ENCODE results near the gene RPL13. TPM values are rescaled to one million over a fixed set of nuclear protein-coding genes. Genes with fewer than 3 reads are reported as not detected.

Gene RPL13
- total RNA-seq, 2 donors from 2014 or later, result 4,192 to 4,476 TPM

DNA sequence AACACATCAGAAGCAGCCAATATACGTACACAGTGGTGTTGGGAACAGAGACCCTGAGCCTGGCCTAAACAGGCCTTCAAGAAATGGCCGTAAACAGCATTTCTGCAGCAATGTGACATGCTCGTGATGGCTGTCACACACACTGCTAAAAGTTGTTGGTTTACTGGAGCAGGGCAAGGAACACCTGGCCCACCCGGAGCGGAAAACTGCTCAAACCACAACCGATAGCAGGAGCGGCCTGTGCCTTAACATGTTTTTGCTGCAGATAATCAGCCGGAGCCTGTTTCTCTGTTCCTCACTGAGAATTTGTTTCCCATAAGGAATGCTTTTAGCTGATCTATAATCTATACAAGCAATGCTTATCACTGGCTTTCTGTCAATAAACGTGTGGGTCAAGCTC, 47.0 kb downstream of the RPL13 start:
- Mint-ChIP-seq H3K4me3 (no peak overlapping the region), H3K27ac (no peak overlapping the region), H3K27me3 (no peaks in the 10 kb centered on the region), H3K36me3 (ENCODE audit: low read depth) (no peaks in the 10 kb centered on the region), H3K4me1 (peaks cover 8% of the 10 kb centered on the region)
- ATAC-seq (no peak), DNase-seq (no peak)
- no peaks in the 10 kb centered on the region for H3K9me3 ChIP-seq (ENCODE audit: control insufficient read depth, low read length, poor library complexity, severe bottlenecking)

DNA sequence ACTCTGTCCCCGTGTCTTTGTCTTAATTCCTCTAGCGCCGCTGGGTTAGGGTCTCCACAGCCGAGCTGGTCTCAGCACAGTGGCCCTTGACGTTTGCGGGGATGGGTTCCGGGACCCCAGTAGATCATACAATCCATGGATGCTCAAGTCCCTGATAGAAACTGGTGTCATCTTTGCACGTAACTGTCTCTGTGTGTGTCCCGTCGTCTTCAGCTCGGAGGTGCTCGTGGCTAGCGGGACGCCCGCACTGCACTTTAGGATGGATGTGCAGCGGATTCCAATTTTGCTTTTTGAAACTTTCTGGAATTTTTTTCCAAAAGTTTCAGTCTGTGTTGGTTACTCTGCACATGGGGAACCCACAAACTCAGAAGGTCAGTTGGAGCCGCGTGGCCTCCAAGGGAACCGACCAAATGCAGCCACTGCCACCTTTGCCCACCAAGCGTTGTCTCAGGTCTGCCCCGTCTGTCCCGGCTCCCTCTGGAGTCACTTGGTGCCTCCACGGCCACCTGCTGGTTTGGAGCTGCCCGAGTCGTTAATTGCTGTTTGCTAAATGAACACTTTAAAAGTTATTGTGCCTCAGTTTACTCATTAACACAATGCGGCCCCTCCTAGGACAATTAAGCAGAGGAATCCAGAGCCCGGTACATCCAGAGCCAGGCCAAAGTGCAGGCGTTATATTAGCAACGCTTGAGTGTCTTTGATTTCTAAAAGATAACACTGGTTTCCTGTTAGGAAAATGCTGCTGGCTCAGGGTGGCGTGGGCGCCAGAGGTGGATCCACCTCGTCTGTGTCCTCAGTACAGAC, 47.7 kb downstream of the RPL13 start:
- H3K4me1 Mint-ChIP-seq, result peaks cover under 1% of the 10 kb centered on the region
- H3K4me3 Mint-ChIP-seq, result no peak overlapping the region
- no peak overlapping the region for H3K27ac Mint-ChIP-seq
- no peak for ATAC-seq
- DNase-seq, result no peak
- no peaks in the 10 kb centered on the region for H3K9me3 ChIP-seq (ENCODE audit: control insufficient read depth, low read length, poor library complexity, severe bottlenecking)
- no peaks in the 10 kb centered on the region for H3K27me3 Mint-ChIP-seq
- no peaks in the 10 kb centered on the region for H3K36me3 Mint-ChIP-seq (ENCODE audit: low read depth)

DNA sequence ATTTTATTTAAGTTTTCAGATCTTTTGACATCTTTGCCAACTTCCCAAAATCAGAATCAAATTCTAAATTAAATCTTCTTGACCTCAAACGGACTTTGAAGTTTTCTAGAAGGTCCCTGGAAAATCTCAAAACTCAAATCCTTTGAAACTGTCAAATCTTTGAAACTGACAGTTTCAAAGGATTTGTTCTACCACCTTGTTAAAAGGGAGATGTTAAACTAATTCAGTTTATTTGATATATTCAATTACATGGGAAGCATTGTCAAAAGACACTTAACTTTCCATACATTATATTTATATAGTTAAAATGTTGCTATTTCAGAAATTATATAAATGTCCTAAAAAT, 49.6 kb downstream of the RPL13 start:
- ATAC-seq (no peak), DNase-seq (no peak)
- H3K9me3 ChIP-seq (ENCODE audit: control insufficient read depth, low read length, poor library complexity, severe bottlenecking), result no peaks in the 10 kb centered on the region
- no peak overlapping the region for H3K4me3 Mint-ChIP-seq
- H3K36me3 Mint-ChIP-seq (ENCODE audit: low read depth), result no peaks in the 10 kb centered on the region
- no peaks in the 10 kb centered on the region for H3K4me1 Mint-ChIP-seq
- H3K27me3 Mint-ChIP-seq, result no peaks in the 10 kb centered on the region
- no peak overlapping the region for H3K27ac Mint-ChIP-seq

DNA sequence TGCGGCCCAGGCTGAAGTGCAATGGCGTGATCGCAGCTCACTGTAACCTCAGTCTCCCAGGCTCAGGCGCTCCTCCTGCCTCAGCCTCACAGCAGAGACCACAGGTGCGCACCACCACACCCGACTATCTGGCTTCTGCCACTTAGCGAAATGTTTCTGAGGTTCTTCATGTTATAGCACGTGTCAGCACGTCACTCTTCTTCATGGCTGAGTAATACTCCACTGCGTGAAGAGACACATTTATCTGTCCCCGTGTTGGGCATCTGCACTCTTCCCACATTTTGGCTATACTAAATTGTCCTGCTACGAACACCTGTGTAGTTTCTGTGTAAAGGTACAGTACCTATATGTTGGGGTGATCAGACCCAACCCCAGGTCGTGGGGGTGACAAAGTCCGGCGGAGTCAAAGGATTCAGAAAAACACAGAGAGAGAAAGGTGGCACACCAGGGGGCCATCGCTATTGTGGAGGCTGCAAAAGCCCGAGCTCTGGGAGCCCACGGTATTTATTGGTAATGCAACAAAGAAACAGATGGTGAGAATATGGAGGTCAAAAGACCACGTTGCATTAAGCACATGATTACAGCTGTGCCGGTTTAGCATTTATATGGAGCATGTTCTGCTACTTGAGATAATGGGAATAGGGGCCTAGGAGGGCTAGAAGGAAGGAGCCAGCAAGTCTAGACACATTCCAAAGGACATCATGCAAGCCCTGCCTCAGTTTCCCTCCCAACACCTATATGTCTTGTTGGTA, 52.1 kb downstream of the RPL13 start:
- ATAC-seq (no peak), DNase-seq (no peak)
- Mint-ChIP-seq H3K27me3 (no peaks in the 10 kb centered on the region), H3K36me3 (ENCODE audit: low read depth) (no peaks in the 10 kb centered on the region), H3K4me3 (no peak overlapping the region), H3K27ac (no peak overlapping the region), H3K4me1 (peaks cover 5% of the 10 kb centered on the region)
- no peaks in the 10 kb centered on the region for H3K9me3 ChIP-seq (ENCODE audit: control insufficient read depth, low read length, poor library complexity, severe bottlenecking)

DNA sequence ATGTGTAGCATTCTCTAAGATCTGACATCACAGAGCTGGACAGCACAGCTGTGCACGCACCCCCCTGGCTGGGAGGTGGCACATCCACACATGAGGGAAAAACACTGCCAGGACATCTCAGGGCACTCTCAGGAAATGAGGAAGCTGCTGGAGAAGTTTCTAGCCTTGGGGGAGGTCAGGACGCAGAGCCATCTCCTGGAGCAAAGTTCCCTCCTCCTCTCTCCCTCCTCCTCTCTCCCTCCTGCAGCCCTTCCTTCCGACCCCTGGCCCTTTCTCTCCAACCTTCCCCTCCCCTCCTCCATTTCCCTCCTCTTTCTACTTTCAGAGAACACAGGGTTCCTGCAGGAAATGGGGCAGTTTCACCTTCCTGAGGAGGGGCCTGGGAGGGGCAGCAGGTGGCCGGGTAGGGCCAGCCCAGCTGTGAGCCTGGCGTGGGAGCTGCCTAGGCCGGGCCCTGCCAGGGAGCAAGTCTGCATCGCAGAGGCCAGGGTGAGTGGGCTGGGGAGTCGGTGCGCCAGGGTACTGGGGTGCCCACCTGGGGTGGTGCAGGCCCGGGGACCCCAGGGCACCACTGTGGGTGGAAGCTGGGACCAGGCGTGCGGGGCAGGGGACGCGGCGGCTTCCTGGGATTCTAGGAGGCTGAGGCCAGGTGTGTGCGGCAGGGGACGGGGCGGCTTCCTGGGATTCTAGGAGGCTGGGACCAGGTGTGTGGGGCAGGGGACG, 52.9 kb downstream of the RPL13 start, which contains the start of gene DPEP1:
TSS of gene DPEP1 (plus strand) at position 412 of the 723 bp plus-strand sequence. CDS start 16,769 bp downstream, outside the sequence.
- H3K4me3 Mint-ChIP-seq, result no peak within 1 kb of the TSS
- H3K36me3 Mint-ChIP-seq (ENCODE audit: low read depth), result no peaks in the 10 kb centered on the region
- ATAC-seq (no peak), DNase-seq (no peak)
- H3K4me1 Mint-ChIP-seq, result peaks cover 5% of the 10 kb centered on the region
- H3K9me3 ChIP-seq (ENCODE audit: control insufficient read depth, low read length, poor library complexity, severe bottlenecking), result no peaks in the 10 kb centered on the region
- H3K27ac Mint-ChIP-seq, result no peak within 1 kb of the TSS
- H3K27me3 Mint-ChIP-seq, result no peaks in the 10 kb centered on the region

DNA sequence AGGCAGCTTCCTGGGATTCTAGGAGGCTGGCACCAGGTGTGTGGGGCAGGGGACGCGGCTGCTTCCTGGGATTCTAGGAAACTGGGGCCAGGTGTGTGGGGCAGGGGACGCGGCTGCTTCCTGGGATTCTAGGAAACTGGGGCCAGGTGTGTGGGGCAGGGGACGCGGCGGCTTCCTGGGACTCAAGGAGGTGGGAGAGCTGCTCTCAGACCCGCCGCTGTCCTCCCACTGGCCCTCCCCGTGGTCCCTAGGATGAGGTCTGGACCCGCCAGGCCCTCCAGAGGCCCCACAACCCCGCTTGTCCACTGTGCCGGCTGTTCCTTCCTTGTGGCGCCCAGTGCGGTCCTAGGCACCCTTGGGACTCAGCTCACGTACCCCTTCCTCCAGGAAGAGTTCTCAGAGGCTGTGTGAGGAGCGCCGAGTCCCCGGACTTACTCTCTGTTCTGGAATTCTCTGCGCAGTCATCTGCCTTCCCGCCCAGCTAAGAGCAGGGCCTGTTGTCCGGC, 53.5 kb downstream of the RPL13 start:
- H3K9me3 ChIP-seq (ENCODE audit: control insufficient read depth, low read length, poor library complexity, severe bottlenecking), result no peaks in the 10 kb centered on the region
- Mint-ChIP-seq H3K4me3 (no peak overlapping the region), H3K27me3 (no peaks in the 10 kb centered on the region), H3K27ac (no peak overlapping the region), H3K36me3 (ENCODE audit: low read depth) (no peaks in the 10 kb centered on the region), H3K4me1 (peaks cover 5% of the 10 kb centered on the region)
- no peak for ATAC-seq
- DNase-seq, result no peak

Other genes starting within 250 kb of the RPL13 start
- gene ANKRD11, start 70.1 kb upstream of the RPL13 start, total RNA-seq, result 100 to 1,000 TPM; 197 to 251 TPM
- gene SPG7, start 52.3 kb upstream of the RPL13 start, total RNA-seq, result 100 to 1,000 TPM; 140 to 154 TPM
- 1 to 10 TPM; 4.7 to 8.2 TPM for gene CPNE7, start 15.1 kb downstream of the RPL13 start, total RNA-seq
- not detected for gene DPEP1, start 53.0 kb downstream of the RPL13 start, total RNA-seq
- gene CHMP1A, start 97.0 kb downstream of the RPL13 start, total RNA-seq, result 10 to 100 TPM; 75.3 to 76.9 TPM
- gene SPATA33, start 97.2 kb downstream of the RPL13 start, total RNA-seq, result 10 to 100 TPM in 1 of 2 donors, 1 to 10 TPM in 1; 8.3 to 10.1 TPM
- gene CDK10, start 126.0 kb downstream of the RPL13 start, total RNA-seq, result 10 to 100 TPM; 83.0 to 86.0 TPM
- gene SPATA2L, start 141.0 kb downstream of the RPL13 start, total RNA-seq, result 10 to 100 TPM; 20.6 to 30.8 TPM
- gene VPS9D1, start 160.2 kb downstream of the RPL13 start, total RNA-seq, result 10 to 100 TPM; 18.8 to 23.2 TPM
- gene ZNF276, start 160.9 kb downstream of the RPL13 start, total RNA-seq, result 100 to 1,000 TPM; 103 to 104 TPM

Measured in T-helper 17 cell (primary cell).